GM19438 (cell line): ENCODE data around the gene TRPV6.

ENCODE experiments used
- ATAC-seq: cut with Tn5 transposase; IDR thresholded peaks from one replicate; pipeline ENCODE4 v1.9.1; 2021; ENCODE audit warnings: low read depth; ENCODE audit not compliant: unreplicated experiment

The TRPV6 gene

GRCh38 chr7:142886866-142887265 is 1.3 kb upstream of the TRPV6 start:
- ATAC-seq = no peak

- ATAC-seq = no peak
Measured at GRCh38 chr7:142884286-142884640, 1.3 kb downstream of the TRPV6 start.

GRCh38 chr7:142883571-142884285 is 1.8 kb downstream of the TRPV6 start:
- ATAC-seq = no peak

- no peak for ATAC-seq
Measured at GRCh38 chr7:142883145-142883544, 2.4 kb downstream of the TRPV6 start.

- ATAC-seq = no peak
Measured at GRCh38 chr7:142882338-142882678, 3.2 kb downstream of the TRPV6 start.

- no peak for ATAC-seq
Measured at GRCh38 chr7:142881586-142882337, 3.8 kb downstream of the TRPV6 start.

- ATAC-seq = peak; percentile 61
Measured at GRCh38 chr7:142880876-142881505, 4.6 kb downstream of the TRPV6 start.

GRCh38 chr7:142879060-142879459 is 6.5 kb downstream of the TRPV6 start:
- no peak for ATAC-seq

- no peak for ATAC-seq
Measured at GRCh38 chr7:142878315-142878714, 7.2 kb downstream of the TRPV6 start.

GRCh38 chr7:142876991-142877910 is 8.3 kb downstream of the TRPV6 start:
- no peak for ATAC-seq

GRCh38 chr7:142876236-142876960 is 9.1 kb downstream of the TRPV6 start:
- ATAC-seq = no peak

GRCh38 chr7:142875456-142875855 is 10.1 kb downstream of the TRPV6 start:
- ATAC-seq = no peak

- no peak for ATAC-seq
Measured at GRCh38 chr7:142874837-142875236, 10.7 kb downstream of the TRPV6 start.

- ATAC-seq = no peak
Measured at GRCh38 chr7:142874409-142874808, 11.1 kb downstream of the TRPV6 start.

GRCh38 chr7:142873871-142874270 is 11.7 kb downstream of the TRPV6 start:
- ATAC-seq = no peak

GRCh38 chr7:142873281-142873784 is 12.2 kb downstream of the TRPV6 start:
- ATAC-seq = no peak

GRCh38 chr7:142872106-142872675 is 13.4 kb downstream of the TRPV6 start:
- ATAC-seq = no peak

GRCh38 chr7:142871260-142872105 is 14.1 kb downstream of the TRPV6 start:
- ATAC-seq = no peak
